H1 (cell line): Measurements from ENCODE around the gene RGL1. TPM values are rescaled to one million over a fixed set of nuclear protein-coding genes. Genes with fewer than 3 reads are reported as not detected.

Experiments used
- E2F6 ChIP-seq: IDR thresholded peaks from 2 replicates; pipeline ENCODE4 v1.6.1; 2012; ENCODE audit warnings: inconsistent platforms
- GABPA ChIP-seq: IDR thresholded peaks from 2 replicates; pipeline ENCODE4 v1.6.1; 2011; ENCODE audit warnings: mild to moderate bottlenecking, low read length, moderate library complexity, borderline replicate concordance; ENCODE audit not compliant: insufficient read depth
- KDM1A ChIP-seq: fragments of 200-600, 300-600 bp; sonication (generic); IDR thresholded peaks from 2 replicates; pipeline ENCODE4 v1.7.1; 2016; ENCODE audit warnings: mild to moderate bottlenecking, low read length, borderline replicate concordance
- PHF8 ChIP-seq: fragments of 200-600 bp; sonication (generic); conservative IDR thresholded peaks from 2 replicates; pipeline ENCODE4 v1.7.1; 2012; ENCODE audit warnings: low read depth, mild to moderate bottlenecking, inconsistent platforms, low read length, moderate library complexity
- polyA plus RNA-seq, 7 experiments: library from polyadenylated mRNA; depleted of rRNA in 3 of 7; stranded (reverse) in 5 of 7; unstranded in 2 of 7; fragments of >200 nt in 5 of 7; fragments of 200-250 nt in 2 of 7; gene quantifications; 1 replicate in 5 of 7; 2 replicates in 1 of 7; 4 replicates in 1 of 7; pipeline versions ENCODE4 v1.2.1 to v1.2.3, GENCODE V29; 2011 to 2013; ENCODE audit warnings: missing spikeins in 2 of 7, mixed read lengths in 2 of 7
- total RNA-seq: library from RNA; stranded (reverse); fragmentation: NEBNext Ultra II Directional; extraction: Animal tissue kit (Norgen Biotek cat#: 25700); gene quantifications from 2 replicates; pipeline ENCODE4 v1.2.1, GENCODE V29; 2021
- TF ChIP-seq, protein P1 (sequence below): fragments of 300-600 bp; sonication (generic); IDR thresholded peaks from 2 replicates; pipeline ENCODE4 v1.7.1; 2012; ENCODE audit warnings: low read length, moderate library complexity, mild to moderate bottlenecking, inconsistent platforms; ENCODE audit not compliant: insufficient replicate concordance

The RGL1 gene
- total and polyA plus RNA-seq, 2 of the 8 experiments (the other 6 are each of a cell fraction or from before 2014, with no cell fraction given), result 0.98 to 2.4 TPM

GRCh38 chr1:183837062-183837461, 32.1 kb downstream of the RGL1 start (continued):
- TF ChIP-seq, protein P1, sequence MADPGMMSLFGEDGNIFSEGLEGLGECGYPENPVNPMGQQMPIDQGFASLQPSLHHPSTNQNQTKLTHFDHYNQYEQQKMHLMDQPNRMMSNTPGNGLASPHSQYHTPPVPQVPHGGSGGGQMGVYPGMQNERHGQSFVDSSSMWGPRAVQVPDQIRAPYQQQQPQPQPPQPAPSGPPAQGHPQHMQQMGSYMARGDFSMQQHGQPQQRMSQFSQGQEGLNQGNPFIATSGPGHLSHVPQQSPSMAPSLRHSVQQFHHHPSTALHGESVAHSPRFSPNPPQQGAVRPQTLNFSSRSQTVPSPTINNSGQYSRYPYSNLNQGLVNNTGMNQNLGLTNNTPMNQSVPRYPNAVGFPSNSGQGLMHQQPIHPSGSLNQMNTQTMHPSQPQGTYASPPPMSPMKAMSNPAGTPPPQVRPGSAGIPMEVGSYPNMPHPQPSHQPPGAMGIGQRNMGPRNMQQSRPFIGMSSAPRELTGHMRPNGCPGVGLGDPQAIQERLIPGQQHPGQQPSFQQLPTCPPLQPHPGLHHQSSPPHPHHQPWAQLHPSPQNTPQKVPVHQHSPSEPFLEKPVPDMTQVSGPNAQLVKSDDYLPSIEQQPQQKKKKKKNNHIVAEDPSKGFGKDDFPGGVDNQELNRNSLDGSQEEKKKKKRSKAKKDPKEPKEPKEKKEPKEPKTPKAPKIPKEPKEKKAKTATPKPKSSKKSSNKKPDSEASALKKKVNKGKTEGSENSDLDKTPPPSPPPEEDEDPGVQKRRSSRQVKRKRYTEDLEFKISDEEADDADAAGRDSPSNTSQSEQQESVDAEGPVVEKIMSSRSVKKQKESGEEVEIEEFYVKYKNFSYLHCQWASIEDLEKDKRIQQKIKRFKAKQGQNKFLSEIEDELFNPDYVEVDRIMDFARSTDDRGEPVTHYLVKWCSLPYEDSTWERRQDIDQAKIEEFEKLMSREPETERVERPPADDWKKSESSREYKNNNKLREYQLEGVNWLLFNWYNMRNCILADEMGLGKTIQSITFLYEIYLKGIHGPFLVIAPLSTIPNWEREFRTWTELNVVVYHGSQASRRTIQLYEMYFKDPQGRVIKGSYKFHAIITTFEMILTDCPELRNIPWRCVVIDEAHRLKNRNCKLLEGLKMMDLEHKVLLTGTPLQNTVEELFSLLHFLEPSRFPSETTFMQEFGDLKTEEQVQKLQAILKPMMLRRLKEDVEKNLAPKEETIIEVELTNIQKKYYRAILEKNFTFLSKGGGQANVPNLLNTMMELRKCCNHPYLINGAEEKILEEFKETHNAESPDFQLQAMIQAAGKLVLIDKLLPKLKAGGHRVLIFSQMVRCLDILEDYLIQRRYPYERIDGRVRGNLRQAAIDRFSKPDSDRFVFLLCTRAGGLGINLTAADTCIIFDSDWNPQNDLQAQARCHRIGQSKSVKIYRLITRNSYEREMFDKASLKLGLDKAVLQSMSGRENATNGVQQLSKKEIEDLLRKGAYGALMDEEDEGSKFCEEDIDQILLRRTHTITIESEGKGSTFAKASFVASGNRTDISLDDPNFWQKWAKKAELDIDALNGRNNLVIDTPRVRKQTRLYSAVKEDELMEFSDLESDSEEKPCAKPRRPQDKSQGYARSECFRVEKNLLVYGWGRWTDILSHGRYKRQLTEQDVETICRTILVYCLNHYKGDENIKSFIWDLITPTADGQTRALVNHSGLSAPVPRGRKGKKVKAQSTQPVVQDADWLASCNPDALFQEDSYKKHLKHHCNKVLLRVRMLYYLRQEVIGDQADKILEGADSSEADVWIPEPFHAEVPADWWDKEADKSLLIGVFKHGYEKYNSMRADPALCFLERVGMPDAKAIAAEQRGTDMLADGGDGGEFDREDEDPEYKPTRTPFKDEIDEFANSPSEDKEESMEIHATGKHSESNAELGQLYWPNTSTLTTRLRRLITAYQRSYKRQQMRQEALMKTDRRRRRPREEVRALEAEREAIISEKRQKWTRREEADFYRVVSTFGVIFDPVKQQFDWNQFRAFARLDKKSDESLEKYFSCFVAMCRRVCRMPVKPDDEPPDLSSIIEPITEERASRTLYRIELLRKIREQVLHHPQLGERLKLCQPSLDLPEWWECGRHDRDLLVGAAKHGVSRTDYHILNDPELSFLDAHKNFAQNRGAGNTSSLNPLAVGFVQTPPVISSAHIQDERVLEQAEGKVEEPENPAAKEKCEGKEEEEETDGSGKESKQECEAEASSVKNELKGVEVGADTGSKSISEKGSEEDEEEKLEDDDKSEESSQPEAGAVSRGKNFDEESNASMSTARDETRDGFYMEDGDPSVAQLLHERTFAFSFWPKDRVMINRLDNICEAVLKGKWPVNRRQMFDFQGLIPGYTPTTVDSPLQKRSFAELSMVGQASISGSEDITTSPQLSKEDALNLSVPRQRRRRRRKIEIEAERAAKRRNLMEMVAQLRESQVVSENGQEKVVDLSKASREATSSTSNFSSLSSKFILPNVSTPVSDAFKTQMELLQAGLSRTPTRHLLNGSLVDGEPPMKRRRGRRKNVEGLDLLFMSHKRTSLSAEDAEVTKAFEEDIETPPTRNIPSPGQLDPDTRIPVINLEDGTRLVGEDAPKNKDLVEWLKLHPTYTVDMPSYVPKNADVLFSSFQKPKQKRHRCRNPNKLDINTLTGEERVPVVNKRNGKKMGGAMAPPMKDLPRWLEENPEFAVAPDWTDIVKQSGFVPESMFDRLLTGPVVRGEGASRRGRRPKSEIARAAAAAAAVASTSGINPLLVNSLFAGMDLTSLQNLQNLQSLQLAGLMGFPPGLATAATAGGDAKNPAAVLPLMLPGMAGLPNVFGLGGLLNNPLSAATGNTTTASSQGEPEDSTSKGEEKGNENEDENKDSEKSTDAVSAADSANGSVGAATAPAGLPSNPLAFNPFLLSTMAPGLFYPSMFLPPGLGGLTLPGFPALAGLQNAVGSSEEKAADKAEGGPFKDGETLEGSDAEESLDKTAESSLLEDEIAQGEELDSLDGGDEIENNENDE, result no peak
- TF ChIP-seq PHF8 (no peak), GABPA (no peak), E2F6 (no peak), KDM1A (no peak)
